GM21717 (cell line): ENCODE data around the gene ZSCAN29.

ENCODE experiments used
- ATAC-seq: cut with Tn5 transposase; IDR thresholded peaks from one replicate; pipeline ENCODE4 v1.9.1; 2021; ENCODE audit warnings: mild to moderate bottlenecking, moderate library complexity; ENCODE audit not compliant: unreplicated experiment

Gene ZSCAN29

DNA sequence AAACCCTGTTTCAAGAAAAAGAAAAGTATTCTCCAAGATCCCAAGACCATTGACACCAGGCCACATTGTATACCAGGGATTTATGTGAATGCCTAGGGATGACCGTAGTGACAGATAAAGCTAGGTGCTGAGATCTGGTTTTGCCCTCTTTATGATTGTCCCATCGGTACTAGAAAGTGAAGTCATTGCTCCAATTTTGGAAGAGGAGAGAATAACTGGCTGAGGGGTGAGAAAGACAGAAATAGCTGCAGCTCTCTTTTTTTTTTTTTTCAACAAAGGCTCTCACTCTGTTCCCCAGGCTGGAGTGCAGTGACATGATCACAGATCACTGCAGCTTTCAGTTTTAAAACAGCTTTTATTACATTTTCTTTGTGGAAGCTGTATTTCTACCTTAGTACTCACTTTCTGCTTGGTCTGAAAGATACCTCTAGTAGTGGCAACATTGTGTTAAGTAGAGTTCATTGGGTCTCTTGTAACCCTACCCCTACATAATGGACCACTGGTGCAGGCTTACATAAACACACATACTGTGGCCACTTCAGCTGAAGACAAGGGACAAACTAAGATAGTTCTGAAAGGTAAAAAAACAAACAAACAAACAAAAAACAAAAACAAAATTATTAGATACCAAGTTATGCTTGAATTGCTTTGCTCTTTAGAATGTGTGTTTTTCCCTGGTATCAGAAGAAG is 18.0 kb downstream of the ZSCAN29 start:
- ATAC-seq: no peak

DNA sequence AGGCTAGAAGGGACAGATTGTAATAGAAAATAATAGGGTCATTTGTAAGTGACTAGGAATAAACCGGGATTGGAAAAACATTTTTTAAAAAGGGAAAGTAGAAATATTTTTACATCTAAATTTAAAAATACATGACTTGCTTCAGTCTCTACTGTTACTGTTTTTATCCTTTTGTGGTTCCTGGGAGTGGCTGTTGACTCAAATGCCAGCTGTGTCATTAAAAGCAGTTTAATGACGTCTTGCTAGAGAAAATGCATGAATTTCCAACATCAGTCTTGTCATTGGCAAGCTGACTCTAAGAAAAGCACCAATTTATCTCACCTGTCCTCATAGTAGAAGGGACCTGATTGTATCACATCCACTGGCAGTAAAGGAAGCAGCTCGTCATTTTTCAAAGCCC is 23.7 kb downstream of the ZSCAN29 start:
- no peak for ATAC-seq

DNA sequence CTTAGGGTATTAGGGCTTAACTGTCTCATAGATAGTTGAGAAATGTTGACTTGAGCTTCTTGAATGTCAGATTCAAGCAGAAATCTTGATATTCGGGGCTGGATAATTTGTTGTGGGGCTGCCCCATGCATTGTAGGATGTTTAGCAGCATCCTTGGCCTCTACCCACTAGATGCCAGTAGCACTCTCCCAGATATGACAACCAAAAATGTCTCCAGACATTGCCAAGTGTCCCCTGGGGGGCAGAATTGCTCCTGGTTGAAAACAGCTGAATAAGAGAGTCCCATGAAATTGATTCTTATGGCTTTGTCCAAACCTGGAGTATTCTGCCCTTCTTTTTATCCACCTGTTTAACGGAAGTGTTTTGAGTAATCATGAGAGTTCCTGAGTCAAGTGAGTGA is 24.5 kb downstream of the ZSCAN29 start:
- no peak for ATAC-seq

DNA sequence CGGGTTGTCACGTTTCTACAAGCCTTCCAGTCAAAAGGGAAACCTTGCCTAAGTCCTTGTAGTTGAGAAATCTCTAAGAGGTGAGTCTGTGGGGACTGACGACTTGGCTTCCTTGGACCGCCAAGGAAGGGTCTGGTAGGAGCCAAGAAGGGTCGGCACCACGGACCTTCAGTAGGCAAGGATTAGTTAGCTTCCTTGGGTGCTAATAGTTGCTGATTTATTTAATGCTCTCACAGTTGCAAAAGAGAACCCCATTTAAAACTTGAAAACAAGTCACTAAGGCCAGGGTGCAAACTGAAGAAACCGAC is 40.1 kb downstream of the ZSCAN29 start:
- no peak for ATAC-seq

DNA sequence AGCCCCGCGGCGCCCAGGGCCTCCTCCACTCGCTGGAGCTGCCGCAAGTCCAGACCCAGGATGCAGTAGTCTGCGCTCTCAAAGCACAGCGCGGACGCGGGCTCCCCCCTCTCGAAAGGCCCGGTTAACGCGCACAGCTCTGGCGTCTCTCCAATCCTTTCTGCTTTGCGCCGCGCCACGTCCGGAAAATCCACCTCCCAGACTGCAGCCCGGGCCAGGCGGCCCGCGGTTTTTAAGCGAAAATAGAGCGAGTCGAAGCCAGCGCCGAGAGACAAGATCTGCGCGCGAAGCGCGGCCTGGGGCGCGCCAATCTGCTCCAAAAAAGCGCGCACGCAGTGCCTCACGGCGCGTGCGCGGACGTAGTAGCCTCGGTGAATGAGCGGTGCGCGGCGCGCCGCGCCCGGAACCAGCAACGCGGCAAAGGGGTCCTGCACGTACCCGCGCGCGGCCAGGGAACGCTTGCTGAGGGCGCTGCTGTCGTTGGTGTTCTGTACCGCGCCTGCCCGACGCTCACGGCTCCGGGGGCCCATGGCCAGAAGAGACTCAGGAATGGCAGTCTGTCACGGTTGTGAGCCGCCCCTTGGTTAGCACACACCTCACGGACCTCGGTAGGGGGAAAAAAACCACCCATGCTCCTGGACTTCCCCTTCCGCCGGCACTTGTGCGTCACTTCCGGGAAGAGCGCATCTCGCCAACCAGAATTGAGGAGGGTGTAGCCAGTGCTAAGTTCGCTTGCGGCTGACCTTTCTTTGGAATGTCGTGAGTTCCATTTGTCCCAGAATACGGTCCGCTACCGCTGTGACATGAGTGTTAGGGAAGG is 40.7 kb downstream of the ZSCAN29 start, which contains the start of gene LCMT2:
Gene LCMT2 (minus strand): TSS at position 614 of the 820 bp plus-strand sequence. CDS start 84 bp downstream, at position 530.
- ATAC-seq: peak; percentile 88

DNA sequence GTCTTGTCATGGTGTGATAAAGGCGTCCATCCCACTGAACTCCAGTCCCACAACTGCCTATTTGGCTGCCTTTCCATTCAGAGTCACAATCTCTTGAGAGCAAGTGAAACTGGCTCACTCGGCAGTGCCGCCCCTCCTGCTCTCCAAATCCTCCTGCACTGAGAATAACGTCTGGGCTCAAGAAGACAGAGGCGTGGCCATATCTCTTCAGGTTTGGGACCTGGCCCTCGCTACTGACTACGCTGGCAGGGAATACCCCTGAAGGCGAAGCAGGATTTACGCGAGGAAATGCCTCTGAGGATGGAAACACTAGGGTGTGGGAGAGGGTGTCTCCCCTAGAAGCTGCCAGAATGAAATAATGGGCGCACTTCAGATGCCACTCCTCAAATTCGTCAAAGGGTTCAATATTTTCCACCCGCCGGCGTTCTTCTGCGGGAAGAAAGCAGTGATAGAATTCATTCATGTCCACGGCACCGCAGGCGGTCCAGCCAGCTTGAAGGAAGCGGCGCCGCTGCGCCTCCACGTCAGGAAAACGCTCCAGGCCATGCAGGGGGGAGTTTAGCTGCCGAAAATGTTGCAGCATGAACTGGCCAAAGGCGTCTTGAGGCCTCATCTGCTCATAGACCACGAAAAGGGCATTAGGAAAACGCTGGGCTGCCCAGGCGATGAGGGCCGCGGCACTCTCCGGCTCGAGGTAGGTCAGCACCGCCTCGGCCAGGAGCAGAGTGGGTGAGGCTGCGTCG is 41.5 kb downstream of the ZSCAN29 start:
- ATAC-seq: no peak

DNA sequence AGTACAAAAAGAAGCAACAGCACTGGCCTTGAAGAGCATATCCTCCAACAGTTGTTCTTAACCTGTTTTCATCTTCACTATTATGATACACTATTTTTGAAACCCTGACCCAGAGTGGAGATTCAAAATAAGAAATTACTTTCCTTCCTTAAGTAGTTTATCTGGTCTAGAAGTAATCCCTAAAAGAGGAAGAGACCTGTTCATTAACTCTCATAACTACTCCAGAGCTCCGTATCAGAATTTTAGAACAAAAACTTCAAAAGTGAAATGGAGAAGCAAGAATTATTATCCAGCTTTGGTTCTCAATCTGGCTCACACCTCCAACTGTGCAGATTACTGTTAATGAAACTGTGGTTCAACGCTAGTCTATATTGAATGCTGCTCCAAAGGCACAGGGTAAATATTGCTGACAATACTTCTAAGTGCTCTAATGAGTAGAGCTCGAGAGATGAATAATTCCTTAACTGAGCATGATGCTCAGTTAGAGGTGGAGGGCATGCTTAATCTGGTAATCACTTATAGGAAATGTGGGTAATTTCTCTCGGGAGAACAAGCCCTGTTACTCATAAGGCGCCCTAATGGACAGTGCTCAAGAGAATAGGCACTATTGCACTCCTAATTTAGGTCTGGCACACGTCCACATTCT is 45.7 kb downstream of the ZSCAN29 start:
- ATAC-seq: no peak

DNA sequence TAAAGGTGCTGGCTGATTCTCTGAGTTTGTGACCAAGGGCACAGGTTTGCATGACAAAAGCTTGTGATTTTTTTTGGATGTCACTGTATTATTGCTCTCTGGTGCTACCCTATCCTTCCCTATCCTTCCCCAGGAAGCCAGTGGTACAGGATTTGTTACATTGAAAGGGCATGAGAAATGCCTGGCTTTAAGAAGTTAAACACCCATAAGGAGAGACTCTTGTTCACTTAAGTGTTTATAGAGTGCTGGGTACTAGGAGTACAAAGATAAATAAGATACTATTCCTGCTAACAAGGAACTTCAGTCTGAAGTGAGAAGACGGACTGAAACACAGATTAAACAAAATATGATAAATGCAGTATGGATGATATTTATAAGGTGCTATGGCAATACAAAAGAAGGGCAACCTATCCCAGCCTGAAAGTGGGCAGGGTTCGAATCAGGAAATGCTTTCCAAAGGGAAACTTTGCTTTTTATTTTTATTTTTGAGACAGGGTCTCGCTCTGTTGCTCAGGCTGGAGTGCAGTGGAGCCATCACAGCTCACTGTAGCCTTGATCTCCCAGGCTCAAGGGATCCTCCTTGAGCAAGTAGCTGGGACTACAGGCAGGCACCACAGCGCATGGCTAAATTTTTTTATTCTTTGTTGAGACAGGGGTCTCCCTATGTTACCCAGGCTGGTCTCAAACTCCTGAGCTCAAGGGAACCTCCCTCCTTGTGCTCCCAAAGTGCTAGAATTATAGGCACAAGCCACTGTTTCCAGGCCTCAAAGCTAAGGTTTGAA is 51.7 kb downstream of the ZSCAN29 start:
- ATAC-seq: no peak

DNA sequence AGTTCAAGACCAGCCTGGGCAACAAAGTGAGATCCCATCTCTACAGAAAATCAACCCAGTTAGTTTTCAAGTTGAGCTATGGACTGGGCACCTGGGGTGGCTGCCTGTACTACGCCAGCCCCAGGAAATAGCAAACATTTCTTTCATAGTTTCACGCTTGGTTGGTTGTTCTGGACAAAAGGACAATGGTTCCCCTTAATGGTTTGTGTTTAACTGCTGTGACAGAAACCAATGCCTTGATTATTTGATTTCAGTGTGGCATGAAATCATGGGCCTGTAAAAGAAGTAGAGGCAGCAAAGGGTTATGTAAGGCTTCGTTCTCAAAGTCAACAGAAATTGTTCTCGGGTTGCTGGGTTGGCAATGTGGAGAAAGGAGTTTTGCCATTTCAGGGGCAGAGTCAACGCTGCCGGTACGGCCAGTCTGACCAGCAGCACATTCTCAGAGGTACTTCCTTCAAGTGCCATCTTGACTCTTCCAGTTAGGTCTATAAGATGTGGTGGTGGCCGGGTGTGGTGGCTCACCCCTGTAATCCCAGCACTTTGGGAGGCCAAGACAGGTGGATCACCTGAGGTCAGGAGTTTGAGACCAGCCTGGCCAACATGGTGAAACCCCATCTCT is 53.2 kb downstream of the ZSCAN29 start:
- no peak for ATAC-seq

DNA sequence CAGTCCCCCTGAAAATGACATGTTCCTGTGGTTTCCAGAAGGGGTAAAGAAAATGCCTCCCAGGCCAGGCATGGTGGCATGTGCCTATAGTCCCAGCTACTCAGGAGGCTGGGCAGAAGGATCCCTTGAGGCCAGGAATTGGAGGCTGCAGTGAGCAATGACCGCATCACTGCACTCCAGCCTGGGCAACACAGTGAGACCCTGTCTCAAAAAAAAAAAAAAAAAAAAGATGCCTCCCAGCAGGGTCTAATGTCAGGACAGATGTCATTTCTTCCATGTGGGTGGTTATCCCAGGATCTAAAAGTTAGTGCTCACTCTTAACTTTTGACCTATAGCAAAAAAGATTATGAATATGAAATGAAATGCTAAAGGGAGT is 53.9 kb downstream of the ZSCAN29 start:
- ATAC-seq: no peak

DNA sequence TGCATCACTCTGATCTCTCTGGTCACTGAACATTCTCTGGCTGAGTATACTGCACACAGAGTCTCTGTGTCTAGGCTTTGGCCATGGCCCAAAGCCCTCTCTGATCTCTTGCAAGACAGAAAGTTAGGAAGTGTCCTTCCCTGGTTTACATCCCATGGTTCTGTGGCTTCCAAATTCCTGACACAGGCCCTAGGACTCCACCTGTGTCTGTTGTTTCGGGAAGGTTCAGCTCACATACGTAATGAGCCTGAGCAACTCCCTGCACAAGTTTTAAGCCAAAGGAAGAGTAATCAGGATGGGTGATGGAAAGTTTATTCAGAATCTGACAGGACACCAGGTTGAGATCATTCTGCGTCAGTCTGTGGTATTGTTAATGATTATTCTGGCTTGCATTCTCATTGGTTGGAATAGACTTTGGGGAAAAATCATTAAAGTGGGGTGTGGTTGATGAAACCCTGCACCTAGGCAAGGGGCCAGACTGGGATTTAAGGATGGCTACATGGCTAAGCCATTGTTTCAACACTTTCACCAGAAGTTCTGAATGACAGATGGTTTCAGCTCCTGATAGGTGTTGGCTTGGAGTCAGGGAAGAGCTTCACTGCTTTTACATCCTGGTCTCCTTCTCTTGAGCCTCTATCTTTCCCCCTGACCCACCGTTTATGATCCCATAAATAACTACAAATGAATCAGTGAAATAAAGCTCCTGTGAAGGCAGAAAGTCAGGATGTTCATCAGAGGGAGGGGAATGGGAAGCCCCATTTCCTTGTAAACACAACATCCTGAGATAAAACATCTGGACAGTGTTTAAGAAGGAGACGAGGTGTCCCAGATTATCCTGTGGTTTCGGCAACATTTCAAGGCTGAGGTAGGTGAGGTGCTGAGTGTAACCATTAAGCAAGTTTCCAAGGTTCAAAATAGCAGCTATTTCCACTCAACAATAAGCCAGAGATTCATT is 54.5 kb downstream of the ZSCAN29 start:
- no peak for ATAC-seq

DNA sequence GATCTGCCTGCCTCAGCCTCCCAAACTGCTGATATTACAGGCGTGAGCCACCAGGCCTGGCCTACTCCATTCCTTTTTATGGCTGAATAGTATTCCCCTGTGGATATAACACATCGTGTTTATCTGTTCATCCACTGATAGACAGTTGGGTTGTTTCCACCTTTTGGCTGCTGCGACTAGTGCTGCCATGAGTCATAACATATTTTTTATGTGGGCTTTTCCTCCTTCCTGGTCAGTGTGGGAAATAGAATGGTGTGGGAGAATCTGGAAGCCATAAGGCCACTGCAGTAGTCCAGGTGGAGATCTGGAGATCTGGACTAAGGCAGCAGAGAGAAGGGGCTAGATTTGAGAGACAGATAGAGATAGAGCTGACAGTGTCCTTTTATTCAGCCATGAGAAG is 56.7 kb downstream of the ZSCAN29 start:
- no peak for ATAC-seq

DNA sequence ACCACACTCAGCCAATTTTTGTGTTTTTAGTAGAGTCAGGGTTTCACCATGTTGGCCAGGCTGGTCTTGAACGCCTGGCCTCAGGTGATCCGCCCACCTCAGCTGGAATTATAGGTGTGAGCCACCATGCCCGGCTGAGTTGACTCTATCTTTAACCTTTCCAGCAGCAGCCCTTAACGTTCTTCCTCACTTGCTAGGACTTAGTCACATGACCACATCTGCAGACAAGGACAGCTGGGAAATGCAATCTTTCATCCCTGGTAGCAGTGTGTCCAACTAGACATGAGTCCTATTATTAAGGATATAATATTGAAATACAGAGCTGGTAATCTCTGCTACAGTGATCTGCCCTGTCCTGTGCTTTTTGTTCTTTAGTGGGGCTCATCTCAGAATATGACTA is 58.5 kb downstream of the ZSCAN29 start:
- ATAC-seq: no peak
